ENCODE results near the gene RFFL. TPM values are rescaled to one million over a fixed set of nuclear protein-coding genes. Genes with fewer than 3 reads are reported as not detected.
"Not testable (repeated sequence)": the region's sequence is repeated elsewhere in the genome, so short reads cannot be mapped to it uniquely, and the experiment has no call there.

The RFFL gene
- total and polyA plus RNA-seq, 8 donors, result 19.6 to 42.0 (median 22.2) TPM

DNA sequence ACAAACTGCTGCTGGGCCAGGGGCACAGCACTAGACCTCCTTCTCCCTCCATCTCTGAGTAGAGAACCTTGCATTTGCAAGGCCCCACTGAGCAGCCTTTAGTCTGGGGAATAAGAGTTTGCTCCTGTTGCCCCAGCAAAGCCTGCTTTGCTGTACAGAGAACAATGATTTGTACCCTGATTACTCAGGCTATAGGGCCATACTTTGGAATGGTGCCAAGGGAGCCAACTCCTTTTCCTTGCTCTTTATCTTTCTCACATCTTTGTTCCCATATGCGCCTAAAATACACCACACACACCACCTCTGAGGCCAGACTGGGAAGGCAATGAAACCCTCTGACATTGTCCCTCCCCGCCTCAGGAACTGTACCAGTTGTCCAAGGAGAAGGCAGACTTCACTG is 62.0 kb downstream of the RFFL start:
- intact Hi-C loops (cut with DNase I), result loop anchor here in 1 of 2 donors (10.0 kb wide), 1 partner anchor 83 kb away; no protein-coding TSS in a partner anchor
- H3K36me3 ChIP-seq, result peaks cover 0 to 93% of the 10 kb centered on the region in 2 donors

DNA sequence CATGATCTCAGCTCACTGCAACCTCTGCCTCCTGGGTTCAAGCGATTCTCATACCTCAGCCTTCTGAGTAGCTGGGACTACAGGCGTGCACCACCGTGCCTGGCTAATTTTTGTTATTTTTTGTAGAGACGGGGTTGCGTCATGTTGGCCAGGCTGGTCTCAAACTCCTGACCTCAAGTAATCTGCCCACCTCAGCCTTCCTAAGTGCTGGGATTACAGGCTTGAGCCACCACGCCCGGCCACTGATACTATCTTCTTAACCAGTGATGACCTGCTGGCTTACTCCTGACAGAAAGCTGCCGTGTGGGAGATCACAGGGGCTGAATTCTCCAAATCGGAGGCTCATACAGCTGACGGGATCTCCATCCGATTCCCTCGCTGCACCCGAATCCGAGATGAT is 62.5 kb downstream of the RFFL start:
- not testable (repeated sequence) for H3K4me3 ChIP-seq, H3K9me3 ChIP-seq, H3K27ac ChIP-seq, ATAC-seq, H3K27me3 ChIP-seq, DNase-seq
- H3K36me3 ChIP-seq, result peaks cover 0 to 93% of the 10 kb centered on the region in 2 donors
- intact Hi-C loops (cut with DNase I), result loop anchor here in 1 of 2 donors (10.0 kb wide), 1 partner anchor 84 kb away; no protein-coding TSS in a partner anchor
- peaks cover 6 to 24% of the 10 kb centered on the region in 2 donors for H3K4me1 ChIP-seq

More for the DNA sequence above, 62.0 kb downstream of the RFFL start:
- Histone ChIP-seq H3K9me3 (no peaks in the 10 kb centered on the region), H3K4me3 (no peak overlapping the region), H3K4me1 (peaks cover 6 to 21% of the 10 kb centered on the region in 2 donors), H3K27me3 (no peaks in the 10 kb centered on the region), H3K27ac (no peak overlapping the region)
- ATAC-seq (no peak), DNase-seq (no peak)
- TF ChIP-seq, protein P1, sequence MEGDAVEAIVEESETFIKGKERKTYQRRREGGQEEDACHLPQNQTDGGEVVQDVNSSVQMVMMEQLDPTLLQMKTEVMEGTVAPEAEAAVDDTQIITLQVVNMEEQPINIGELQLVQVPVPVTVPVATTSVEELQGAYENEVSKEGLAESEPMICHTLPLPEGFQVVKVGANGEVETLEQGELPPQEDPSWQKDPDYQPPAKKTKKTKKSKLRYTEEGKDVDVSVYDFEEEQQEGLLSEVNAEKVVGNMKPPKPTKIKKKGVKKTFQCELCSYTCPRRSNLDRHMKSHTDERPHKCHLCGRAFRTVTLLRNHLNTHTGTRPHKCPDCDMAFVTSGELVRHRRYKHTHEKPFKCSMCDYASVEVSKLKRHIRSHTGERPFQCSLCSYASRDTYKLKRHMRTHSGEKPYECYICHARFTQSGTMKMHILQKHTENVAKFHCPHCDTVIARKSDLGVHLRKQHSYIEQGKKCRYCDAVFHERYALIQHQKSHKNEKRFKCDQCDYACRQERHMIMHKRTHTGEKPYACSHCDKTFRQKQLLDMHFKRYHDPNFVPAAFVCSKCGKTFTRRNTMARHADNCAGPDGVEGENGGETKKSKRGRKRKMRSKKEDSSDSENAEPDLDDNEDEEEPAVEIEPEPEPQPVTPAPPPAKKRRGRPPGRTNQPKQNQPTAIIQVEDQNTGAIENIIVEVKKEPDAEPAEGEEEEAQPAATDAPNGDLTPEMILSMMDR (IDR thresholded peaks at IDR 0.05), result no peak

DNA sequence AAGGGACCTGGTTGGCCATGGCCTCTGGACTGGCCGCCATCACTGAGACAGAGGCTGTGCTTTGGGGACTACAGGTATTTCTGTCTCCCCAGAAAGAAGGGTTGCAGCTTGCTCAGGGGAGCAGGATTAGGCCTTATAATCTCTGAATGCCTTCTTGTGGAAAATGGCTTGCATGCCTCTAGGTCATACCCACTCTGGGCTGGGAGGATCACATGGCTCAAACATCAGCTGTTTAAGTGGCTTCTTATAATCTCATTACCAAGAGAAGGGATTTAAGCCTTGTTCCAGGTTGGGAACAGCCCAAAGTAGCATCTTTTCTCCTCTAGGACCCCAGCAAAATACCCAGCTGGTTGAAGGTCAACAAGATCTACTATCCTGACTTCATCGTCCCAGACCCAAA is 64.1 kb downstream of the RFFL start:
- intact Hi-C loops (cut with DNase I), result no loop called here
- Histone ChIP-seq H3K27ac (no peak overlapping the region), H3K36me3 (peaks cover 0 to 94% of the 10 kb centered on the region in 2 donors), H3K4me1 (peaks cover 6 to 24% of the 10 kb centered on the region in 2 donors), H3K27me3 (no peaks in the 10 kb centered on the region), H3K4me3 (no peak overlapping the region), H3K9me3 (no peaks in the 10 kb centered on the region)
- DNase-seq, result no peak
- ATAC-seq, result no peak
- TF ChIP-seq, protein P1 (IDR thresholded peaks at IDR 0.05), result no peak

DNA sequence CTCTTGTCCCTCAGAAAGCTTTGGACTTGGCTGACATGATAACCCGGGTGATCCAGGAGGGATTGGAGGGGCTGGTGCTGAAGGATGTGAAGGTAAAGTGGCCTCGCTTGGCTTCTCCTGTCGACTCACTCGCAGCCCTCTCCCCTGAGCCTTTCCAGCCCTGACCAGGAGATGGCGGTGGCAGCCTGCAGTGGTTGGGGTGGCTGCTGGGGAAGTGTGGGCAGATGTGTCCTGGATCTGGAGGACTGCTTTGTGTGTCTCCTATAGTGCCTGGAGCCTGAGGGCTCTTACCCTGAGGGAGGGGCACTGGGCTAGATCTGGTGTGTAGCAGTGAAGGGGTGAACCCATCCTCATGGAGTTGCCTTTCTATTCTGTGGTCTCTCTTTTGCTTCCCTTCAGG is 65.3 kb downstream of the RFFL start:
- peaks cover 6 to 24% of the 10 kb centered on the region in 2 donors for H3K4me1 ChIP-seq
- peaks cover 0 to 93% of the 10 kb centered on the region in 2 donors for H3K36me3 ChIP-seq
- intact Hi-C loops (cut with DNase I), result no loop called here
- H3K27me3 ChIP-seq, result no peaks in the 10 kb centered on the region
- H3K27ac ChIP-seq, result peak overlapping the region; percentile 41 to 70
- DNase-seq, result peak in 3 of 4 donors; percentile 44 to 93 (median 74)
- ATAC-seq, result peak; percentile 91
- no peak overlapping the region for H3K4me3 ChIP-seq
- TF ChIP-seq, protein P1 (IDR thresholded peaks at IDR 0.05), result peak; percentile 54 to 76
- H3K9me3 ChIP-seq, result no peaks in the 10 kb centered on the region

DNA sequence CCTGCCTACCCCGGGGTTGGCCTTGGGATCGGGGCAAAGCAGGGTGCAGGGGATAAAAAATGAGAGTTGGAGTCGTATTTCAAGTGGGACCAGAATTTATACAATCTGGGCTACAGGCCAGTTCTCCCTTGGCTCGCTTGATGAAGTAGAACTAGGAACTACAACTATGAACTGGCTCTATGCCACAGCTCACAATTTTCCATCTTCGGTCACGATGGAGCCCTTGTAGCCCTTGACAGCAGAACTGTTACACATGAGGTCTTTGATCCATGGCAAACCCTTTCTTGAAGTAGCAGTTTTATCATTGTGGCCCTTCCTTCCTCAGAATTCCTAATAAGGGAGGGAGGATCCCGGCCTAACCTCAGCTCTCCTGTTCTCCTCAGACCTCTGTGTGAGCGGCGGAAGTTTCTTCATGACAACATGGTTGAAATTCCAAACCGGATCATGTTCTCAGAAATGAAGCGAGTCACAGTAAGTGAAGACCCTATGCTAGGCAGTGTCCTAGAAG is 66.1 kb downstream of the RFFL start:
- peaks cover 0 to 93% of the 10 kb centered on the region in 2 donors for H3K36me3 ChIP-seq
- H3K4me1 ChIP-seq, result peaks cover 6 to 32% of the 10 kb centered on the region in 2 donors
- DNase-seq (peak in 3 of 4 donors; percentile 68 to 95 (median 93)), ATAC-seq (peak; percentile 76)
- no peaks in the 10 kb centered on the region for H3K9me3 ChIP-seq
- H3K27ac ChIP-seq, result peak overlapping the region; percentile 41 to 70
- TF ChIP-seq, protein P1 (IDR thresholded peaks at IDR 0.05), result no peak
- no peak overlapping the region for H3K4me3 ChIP-seq
- no peaks in the 10 kb centered on the region for H3K27me3 ChIP-seq
- intact Hi-C loops (cut with DNase I), result no loop called here
